ENCODE data around the gene WDR5. TPM values are rescaled to one million over a fixed set of nuclear protein-coding genes. Genes with fewer than 3 reads are reported as not detected.

The WDR5 gene
- total RNA-seq, 1 donor from 2014 or later: 22.2 TPM

- peaks cover 21% of the 10 kb centered on the region for H3K4me1 Mint-ChIP-seq (ENCODE audit: low read depth)
- peaks cover 4% of the 10 kb centered on the region for H3K9me3 Mint-ChIP-seq (ENCODE audit: low read depth)
- H3K27me3 Mint-ChIP-seq (ENCODE audit: low read depth): no peaks in the 10 kb centered on the region
- no peak overlapping the region for H3K27ac Mint-ChIP-seq (ENCODE audit: unreplicated experiment)
- H3K4me3 Mint-ChIP-seq (ENCODE audit: unreplicated experiment): no peak overlapping the region
- H3K36me3 Mint-ChIP-seq (ENCODE audit: low read depth): no peaks in the 10 kb centered on the region
- DNase-seq (ENCODE audit: low spot score): peak; percentile 48
- TF ChIP-seq CTCF (IDR thresholded peaks at IDR 0.05): no peak
Measured at GRCh38 chr9:134208981-134209725, 73.3 kb downstream of the WDR5 start.

Other genes starting within 250 kb of the WDR5 start
- 17.7 to 34.2 TPM (median 19.3 TPM) in 3 replicates for gene VAV2, start 143.8 kb upstream of the WDR5 start, total RNA-seq
- 13.7 to 27.6 TPM (median 15.7 TPM) in 3 replicates for gene BRD3OS, start 110.6 kb upstream of the WDR5 start, total RNA-seq
- gene BRD3, start 68.1 kb upstream of the WDR5 start, total RNA-seq: 48.7 to 59.0 TPM (median 49.0 TPM) in 3 replicates
- 27.7 to 40.8 TPM (median 32.9 TPM) in 3 replicates for gene RNU6ATAC, start 28.5 kb downstream of the WDR5 start, total RNA-seq
- gene RXRA, start 190.4 kb downstream of the WDR5 start, total RNA-seq: 27.3 to 28.2 TPM (median 27.9 TPM) in 3 replicates

All from chondrocyte (in vitro differentiated cells).